Measurements from ENCODE around the gene FRMPD1.

The FRMPD1 gene

GRCh38 chr9:37784616-37785483, 134.1 kb downstream of the FRMPD1 start, which contains the start of gene EXOSC3 (continued):
- TF ChIP-seq, protein P1, sequence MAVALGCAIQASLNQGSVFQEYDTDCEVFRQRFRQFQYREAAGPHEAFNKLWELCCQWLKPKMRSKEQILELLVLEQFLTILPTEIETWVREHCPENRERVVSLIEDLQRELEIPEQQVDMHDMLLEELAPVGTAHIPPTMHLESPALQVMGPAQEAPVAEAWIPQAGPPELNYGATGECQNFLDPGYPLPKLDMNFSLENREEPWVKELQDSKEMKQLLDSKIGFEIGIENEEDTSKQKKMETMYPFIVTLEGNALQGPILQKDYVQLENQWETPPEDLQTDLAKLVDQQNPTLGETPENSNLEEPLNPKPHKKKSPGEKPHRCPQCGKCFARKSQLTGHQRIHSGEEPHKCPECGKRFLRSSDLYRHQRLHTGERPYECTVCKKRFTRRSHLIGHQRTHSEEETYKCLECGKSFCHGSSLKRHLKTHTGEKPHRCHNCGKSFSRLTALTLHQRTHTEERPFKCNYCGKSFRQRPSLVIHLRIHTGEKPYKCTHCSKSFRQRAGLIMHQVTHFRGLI (tag by site-specific recombination; IDR thresholded peaks at IDR 0.05) = no peak
- TF ChIP-seq FEZF1 (tag by site-specific recombination; IDR thresholded peaks at IDR 0.05) = no peak
- TF ChIP-seq ZNF660 (tag by site-specific recombination; IDR thresholded peaks at IDR 0.05) = no peak
- peak; percentile 90 for TF ChIP-seq YY1 (tag by site-specific recombination; IDR thresholded peaks at IDR 0.05)
- TF ChIP-seq ZNF416 (tag by site-specific recombination; IDR thresholded peaks at IDR 0.05) = no peak
- no peak for TF ChIP-seq ZNF211 (tag by site-specific recombination; IDR thresholded peaks at IDR 0.05; ENCODE audit: low read depth)
- no peak for TF ChIP-seq ZNF488 (tag by site-specific recombination; IDR thresholded peaks at IDR 0.05)
- no peak for TF ChIP-seq ZNF133 (tag by site-specific recombination; IDR thresholded peaks at IDR 0.05)
- TF ChIP-seq ZNF16 (tag by site-specific recombination; IDR thresholded peaks at IDR 0.05; ENCODE audit: low read depth) = no peak
- TF ChIP-seq ZNF843 (tag by site-specific recombination; IDR thresholded peaks at IDR 0.05) = no peak
- TF ChIP-seq ZNF423 (tag by site-specific recombination; IDR thresholded peaks at IDR 0.05) = no peak
- 0 out of 2 replicates have a peak, but pooled peaks have one; percentile 17 for TF ChIP-seq ZBTB21 (tag by site-specific recombination; IDR thresholded peaks at IDR 0.05)
- TF ChIP-seq, protein P2, sequence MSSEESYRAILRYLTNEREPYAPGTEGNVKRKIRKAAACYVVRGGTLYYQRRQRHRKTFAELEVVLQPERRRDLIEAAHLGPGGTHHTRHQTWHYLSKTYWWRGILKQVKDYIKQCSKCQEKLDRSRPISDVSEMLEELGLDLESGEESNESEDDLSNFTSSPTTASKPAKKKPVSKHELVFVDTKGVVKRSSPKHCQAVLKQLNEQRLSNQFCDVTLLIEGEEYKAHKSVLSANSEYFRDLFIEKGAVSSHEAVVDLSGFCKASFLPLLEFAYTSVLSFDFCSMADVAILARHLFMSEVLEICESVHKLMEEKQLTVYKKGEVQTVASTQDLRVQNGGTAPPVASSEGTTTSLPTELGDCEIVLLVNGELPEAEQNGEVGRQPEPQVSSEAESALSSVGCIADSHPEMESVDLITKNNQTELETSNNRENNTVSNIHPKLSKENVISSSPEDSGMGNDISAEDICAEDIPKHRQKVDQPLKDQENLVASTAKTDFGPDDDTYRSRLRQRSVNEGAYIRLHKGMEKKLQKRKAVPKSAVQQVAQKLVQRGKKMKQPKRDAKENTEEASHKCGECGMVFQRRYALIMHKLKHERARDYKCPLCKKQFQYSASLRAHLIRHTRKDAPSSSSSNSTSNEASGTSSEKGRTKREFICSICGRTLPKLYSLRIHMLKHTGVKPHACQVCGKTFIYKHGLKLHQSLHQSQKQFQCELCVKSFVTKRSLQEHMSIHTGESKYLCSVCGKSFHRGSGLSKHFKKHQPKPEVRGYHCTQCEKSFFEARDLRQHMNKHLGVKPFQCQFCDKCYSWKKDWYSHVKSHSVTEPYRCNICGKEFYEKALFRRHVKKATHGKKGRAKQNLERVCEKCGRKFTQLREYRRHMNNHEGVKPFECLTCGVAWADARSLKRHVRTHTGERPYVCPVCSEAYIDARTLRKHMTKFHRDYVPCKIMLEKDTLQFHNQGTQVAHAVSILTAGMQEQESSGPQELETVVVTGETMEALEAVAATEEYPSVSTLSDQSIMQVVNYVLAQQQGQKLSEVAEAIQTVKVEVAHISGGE (tag by site-specific recombination; conservative IDR thresholded peaks at IDR 0.05; ENCODE audit: low read depth) = peak; percentile 98
- TF ChIP-seq ZBTB6 (tag by site-specific recombination; IDR thresholded peaks at IDR 0.05) = no peak
- TF ChIP-seq ZNF561 (tag by site-specific recombination; IDR thresholded peaks at IDR 0.05; ENCODE audit: borderline replicate concordance) = no peak
- TF ChIP-seq ZNF280C (tag by site-specific recombination; IDR thresholded peaks at IDR 0.05) = no peak
- no peak for TF ChIP-seq ZNF624 (tag by site-specific recombination; IDR thresholded peaks at IDR 0.05)
- TF ChIP-seq ZNF529 (tag by site-specific recombination; IDR thresholded peaks at IDR 0.05; ENCODE audit: insufficient replicate concordance) = no peak
- no peak for TF ChIP-seq ZBTB44 (tag by site-specific recombination; IDR thresholded peaks at IDR 0.05)
- TF ChIP-seq ZNF501 (tag by site-specific recombination; IDR thresholded peaks at IDR 0.05) = peak; percentile 81
- TF ChIP-seq ZSCAN16 (tag by site-specific recombination; IDR thresholded peaks at IDR 0.05) = no peak
- TF ChIP-seq ZFP3 (tag by site-specific recombination; IDR thresholded peaks at IDR 0.05; ENCODE audit: low read depth) = no peak
- TF ChIP-seq ZBTB8A (tag by site-specific recombination; IDR thresholded peaks at IDR 0.05) = 0 out of 2 replicates have a peak, but pooled peaks have one; percentile 12
- TF ChIP-seq ZNF785 (tag by site-specific recombination; IDR thresholded peaks at IDR 0.05) = no peak
- TF ChIP-seq, protein P3, sequence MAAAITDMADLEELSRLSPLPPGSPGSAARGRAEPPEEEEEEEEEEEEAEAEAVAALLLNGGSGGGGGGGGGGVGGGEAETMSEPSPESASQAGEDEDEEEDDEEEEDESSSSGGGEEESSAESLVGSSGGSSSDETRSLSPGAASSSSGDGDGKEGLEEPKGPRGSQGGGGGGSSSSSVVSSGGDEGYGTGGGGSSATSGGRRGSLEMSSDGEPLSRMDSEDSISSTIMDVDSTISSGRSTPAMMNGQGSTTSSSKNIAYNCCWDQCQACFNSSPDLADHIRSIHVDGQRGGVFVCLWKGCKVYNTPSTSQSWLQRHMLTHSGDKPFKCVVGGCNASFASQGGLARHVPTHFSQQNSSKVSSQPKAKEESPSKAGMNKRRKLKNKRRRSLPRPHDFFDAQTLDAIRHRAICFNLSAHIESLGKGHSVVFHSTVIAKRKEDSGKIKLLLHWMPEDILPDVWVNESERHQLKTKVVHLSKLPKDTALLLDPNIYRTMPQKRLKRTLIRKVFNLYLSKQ (tag by site-specific recombination; IDR thresholded peaks at IDR 0.05; ENCODE audit: borderline replicate concordance) = no peak

Data from HEK293 (cell line).